ENCODE measurements around the gene NPC1L1.
A peak's percentile ranks its signal among the peaks of the same experiment; 100 is the strongest.
"Not testable (repeated sequence)": the region's sequence is repeated elsewhere in the genome, so short reads cannot be mapped to it uniquely, and the experiment has no call there.

The NPC1L1 gene

DNA sequence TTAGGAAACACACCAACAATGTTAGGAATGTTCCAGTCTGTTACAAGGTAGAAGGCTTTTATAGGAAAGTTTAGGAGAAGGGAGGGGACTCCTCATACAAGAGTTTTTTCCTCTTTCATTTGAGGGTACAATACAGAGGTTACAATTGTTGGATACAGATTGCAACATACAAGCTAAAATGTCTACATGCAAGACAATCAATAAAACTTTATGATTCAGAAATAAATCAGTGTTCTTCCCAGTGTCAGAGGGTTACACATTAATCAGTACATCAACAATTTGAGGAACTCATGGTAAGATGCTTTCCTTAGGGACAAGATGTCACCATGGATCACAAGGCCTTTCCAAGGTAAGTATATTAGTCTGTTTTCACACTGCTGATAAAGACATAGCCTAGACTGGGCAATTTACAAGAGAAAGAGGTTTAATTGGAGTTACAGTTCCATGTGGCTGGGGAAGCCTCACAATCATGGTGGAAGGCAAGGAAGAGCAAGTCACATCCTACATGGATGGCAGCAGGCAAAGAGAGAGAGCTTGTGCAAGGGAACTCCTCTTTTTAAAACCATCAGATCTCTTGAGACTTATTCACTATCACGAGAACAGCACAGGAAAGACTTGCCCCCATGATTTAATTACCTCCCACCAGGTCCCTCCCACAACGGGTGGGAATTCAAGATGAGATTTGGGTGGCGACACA is 34.4 kb downstream of the NPC1L1 start:
- DNase-seq (ENCODE audit: low read depth in 2 of 2) = not testable (repeated sequence)

DNA sequence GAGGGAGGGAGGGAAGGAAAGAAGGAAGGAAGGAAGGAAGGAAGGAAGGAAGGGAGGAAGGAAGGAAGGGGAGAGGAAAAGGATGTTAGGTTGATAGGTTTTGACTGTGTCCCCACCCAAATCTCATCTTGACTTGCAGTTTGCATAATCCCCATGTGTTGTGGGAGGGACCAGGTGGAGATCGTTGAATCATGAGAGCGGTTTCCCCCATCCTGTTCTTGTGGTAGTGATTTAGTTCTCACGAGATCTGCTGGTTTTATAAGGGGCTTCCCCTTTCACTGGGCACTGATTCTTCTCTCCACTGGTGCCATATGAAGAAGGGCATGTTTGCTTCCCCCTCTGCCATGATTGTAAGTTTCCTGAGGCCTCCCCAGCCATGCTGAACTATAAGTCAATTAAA is 35.5 kb downstream of the NPC1L1 start:
- DNase-seq (ENCODE audit: low read depth in 2 of 2) = no peak

DNA sequence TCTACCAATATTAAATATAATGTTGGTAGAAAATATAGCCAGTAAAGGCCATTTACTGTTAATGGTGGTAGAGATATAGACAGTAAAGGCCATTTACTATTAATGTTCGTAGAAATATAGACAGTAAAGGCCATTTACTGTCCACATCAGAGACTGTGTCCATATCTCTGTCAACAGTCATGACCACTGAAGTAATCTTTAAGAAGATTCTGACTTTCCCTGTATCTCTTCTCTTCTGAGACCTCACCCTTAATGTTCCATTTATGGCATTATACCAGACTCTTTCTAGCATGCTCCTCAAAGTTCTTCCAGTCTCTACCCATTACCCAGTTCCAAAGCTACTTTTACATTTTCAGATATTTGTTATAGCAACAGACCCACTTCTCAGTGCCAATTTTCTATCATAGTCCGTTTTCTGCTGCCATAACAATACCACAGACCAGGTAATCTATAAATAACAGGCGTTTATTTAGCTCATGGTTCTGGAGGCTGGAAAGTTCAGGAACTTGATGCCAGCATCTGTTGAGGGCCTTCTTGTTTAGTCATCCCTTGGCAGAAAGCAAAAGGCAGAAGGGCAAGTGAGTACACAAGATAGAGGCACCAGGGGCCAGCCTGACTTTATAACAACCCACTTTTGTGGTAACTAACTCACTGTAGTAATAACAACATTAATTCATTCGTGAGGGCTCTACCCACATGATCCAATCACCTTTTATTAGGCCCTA is 42.7 kb downstream of the NPC1L1 start:
- DNase-seq (ENCODE audit: low read depth in 2 of 2) = no peak

DNA sequence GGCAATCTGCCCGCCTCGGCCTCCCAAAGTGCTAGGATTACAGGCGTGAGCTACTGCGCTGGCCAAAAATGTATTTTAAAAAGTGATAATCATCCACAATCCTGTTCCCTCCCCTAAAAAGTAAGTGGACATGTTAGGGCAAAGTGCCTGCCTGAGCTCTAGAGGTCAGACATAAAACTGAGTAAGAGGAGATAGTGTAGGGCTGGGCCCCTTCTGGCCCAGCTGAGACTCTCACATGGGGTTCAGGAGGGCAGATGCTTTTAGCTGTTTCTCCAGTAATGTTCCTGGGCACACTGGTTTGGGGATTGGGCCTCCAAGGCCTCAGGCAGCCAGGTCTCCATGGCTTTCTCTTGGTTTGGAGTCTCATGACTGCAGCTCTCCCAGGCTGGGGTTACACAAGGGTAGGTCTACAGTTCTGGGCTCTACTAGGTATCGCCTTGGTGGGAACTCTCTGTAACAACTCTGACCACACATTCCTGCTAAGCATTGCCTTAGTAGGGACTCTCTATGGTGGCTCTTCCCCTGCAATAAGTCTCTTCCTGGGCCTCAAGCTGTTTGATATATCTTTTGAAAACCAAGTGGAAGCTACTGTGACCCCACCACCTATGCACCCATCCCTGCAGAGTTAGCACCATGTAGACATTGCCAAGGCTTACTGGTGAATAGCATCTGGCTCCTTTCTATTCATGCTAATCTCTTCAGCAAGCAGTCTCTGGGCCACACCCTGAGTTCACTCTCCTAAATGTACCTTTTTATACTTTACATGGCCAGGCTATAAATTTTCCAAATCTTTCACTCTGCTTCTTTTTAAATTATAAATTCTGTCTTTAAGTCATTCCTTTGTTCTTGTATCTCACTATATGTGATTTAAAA is 43.7 kb downstream of the NPC1L1 start:
- DNase-seq (ENCODE audit: low read depth in 2 of 2) = no peak

DNA sequence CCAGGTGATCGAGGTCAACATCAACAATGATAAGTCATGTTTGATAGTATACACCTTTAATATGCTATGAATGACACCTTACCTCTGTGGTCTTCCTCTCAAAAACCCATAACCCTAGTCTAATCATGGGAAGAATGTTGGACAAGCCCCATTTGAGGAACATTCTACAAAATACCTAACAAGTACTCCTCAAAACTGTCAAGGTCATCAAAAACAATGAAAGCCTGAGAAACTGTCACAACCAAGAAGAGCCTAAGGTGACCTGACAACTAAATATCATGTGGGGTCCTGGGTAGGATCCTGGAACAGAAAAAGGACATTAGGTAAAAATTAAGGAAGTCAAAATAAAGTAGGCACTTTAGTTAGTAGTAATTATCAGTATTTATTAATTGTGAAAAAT is 44.7 kb downstream of the NPC1L1 start:
- DNase-seq (ENCODE audit: low read depth in 2 of 2) = no peak

DNA sequence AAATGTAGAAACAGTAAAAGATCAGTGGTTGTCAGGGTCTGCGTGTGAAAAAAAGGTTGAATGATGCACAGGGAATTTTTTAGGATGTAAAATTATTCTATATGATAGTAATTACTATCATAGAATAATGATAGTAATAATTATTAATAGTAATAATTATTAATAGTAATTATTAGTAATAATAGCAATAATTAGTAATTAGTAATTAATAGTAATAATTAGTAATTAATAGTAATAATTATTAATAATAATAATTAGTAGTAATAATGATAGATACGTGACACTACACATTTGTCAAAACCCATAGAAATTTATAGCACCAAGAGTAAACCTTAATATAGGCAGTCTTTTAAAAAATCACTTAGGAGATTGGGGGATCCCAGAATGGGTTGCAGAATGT is 46.2 kb downstream of the NPC1L1 start:
- DNase-seq (ENCODE audit: low read depth in 2 of 2) = no peak

DNA sequence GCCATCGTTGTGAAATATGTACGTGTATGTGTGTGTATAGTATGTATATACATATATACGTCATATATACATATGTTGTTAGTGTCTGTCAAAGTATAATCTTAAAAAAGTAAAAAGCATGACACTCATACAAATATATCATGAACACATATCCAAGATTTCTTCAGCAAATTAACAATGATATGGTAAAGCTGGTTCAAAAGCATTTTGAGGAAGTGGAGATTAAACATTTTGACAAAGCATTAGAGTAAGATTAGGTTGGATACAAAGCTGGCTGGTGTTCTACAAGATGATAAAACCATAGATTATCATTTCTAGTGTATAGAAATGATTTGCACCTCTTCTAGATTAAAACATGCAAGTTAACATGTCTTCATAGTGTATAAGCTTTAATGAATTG is 49.9 kb downstream of the NPC1L1 start:
- DNase-seq (ENCODE audit: low read depth in 2 of 2) = no peak

DNA sequence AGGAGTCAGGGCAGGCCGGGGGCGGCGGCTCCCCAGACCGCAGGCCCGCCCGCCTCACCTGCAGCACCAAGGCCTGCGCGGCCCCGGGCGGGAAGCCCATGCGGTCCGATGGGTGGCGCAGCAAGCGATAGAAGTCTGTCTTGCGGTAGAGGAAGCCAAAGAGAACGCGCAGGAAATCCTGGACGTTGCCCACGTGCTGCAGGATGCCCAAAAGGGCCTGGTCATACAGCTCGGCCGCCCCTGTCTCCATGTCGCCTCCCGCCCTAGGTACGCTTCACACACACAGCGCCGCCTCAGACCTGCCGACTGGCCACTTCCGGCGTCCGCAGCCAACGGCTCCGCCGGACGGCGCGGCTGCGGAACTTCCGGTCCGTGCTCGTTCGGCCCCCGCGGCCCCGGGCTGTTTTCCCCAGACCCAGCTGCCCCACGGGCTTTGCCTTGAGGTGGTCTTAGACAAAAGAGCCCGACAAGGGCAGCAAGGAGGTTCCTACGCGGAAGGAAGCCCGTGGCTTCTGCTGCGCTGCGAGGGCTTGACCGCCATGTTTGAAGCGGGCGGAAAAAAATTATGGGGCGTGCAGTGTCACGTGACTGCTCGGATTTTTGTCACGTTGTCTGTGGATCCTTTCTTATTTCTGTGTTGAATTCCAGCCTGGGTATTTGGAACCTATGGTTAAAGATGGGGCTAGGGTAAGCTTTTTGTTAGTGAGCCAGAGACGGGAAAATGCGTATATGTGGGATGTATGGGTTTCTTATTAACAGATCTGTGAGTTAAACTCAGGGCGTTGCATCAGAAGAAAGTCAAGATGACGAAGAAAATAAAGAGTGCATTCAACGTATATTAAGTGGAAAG is 50.6 kb downstream of the NPC1L1 start, which contains the start of gene NUDCD3:
Gene NUDCD3 (minus strand): TSS at position 308 of the 850 bp plus-strand sequence. CDS start 58 bp downstream, at position 250.
- DNase-seq (ENCODE audit: low read depth in 2 of 2) = peak; percentile 52 to 63

DNA sequence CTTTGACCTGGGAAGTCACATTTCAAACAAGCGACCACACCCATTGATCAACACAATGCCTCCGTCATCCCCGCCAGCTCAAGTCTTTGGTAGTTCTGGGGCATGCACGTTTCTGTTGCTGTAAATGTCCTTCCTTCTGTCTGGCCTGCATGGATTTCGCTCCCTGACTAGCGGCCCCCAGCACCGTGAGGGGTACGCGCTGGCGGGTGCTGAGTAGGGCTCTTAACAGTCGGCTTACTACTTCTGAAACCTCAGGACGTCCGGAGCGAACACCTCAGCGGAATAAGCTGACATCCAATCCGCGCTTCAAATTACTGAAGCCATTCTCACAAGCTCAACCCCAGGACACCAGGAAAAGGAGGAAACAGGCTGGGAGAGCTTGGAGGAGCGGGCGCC is 51.2 kb downstream of the NPC1L1 start:
- DNase-seq (ENCODE audit: low read depth in 2 of 2) = peak in 1 of 2 donors; percentile 10

DNA sequence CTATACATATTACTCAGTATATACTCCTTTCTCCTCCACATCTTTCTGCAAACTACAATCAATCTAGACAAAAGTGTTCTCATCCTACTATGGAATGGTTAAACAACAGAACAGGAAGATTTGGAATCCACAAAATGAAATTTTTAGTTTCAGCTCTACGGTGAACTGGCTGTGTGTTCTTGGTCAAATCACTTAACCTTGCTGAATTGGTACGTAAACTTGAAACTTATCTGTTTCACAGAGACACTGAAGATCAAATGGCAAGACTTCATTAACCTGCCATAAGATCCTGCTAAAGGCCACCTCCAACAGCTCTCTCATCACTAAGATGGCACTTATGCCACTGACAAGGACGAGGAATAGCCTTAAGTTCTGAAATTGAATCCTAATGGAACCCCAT is 52.2 kb downstream of the NPC1L1 start:
- no peak for DNase-seq (ENCODE audit: low read depth in 2 of 2)

DNA sequence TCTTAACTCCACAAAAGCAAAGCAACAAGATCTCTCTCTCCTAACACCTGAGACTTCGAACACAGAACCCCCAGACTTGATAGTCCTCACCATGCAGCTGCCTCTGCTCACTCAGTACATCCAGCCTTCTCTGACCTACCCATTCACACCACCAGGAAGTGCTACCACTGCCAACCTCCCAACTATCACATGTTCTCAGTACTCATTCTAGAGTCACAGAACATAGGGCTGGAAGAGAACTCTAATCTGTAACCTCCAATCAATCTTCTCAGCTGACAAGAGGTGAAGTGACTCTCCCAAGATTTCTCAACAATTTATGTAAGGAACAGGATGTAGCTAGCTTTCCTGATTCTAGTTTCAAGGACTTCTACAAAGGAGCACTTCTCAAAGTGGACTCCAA is 54.4 kb downstream of the NPC1L1 start:
- DNase-seq (ENCODE audit: low read depth in 2 of 2) = no peak

DNA sequence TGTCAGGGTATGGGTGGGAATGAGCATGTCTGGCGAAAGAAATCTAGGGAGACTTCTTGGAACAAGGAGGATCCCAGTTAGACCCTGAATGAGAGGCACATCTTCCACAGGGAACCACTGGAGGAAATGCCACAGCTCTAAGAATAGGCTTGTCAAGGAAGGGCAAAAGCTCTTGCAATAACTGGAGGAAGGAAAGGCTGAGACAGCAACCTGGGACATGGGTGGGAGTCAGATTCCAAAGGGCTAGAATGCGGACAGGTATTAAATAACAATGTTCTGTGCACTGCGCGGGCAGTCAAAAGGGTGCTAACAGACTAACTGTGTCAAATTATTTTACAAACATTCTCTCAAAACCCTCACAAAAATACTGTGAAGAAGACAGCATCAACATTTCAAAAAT is 55.1 kb downstream of the NPC1L1 start:
- DNase-seq (ENCODE audit: low read depth in 2 of 2) = no peak

DNA sequence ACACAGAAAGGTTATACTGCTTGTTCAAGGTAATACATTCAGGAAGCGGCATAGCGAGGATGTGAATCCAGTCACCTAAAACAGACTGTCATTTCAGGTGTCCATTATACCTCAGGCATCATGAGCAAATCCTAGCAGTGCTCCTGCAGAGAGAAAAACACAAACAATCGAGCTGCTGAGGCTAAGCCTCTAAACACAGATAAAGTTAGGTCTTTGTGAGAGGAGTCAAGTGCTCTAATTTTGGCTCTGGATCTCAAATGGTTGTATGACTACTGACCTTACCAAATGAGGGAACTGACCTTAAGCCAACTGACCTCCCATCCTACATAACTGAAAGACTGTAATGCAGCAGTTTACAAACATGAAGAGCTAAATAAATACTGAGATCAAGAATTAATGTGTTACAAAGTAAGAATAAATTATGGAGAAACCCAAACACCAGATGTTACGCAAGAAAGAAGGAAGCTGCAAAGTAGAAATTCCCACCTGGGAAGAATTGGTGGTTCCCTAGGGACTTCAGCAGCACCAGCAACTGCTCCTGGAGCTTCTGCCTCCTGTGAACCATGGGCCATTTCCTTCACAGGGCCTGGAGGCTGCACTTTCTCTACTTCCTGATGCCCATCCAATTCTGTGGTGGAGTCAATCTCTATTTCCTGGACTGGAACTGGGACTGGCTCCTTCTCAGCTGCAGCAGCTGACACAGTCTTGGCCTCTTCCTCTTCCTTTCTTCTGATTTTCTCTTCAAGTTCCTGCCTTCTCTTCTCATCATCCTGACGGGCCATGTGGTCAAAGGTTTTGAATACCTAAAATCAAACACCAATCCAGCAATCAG is 56.4 kb downstream of the NPC1L1 start:
- no peak for DNase-seq (ENCODE audit: low read depth in 2 of 2)

DNA sequence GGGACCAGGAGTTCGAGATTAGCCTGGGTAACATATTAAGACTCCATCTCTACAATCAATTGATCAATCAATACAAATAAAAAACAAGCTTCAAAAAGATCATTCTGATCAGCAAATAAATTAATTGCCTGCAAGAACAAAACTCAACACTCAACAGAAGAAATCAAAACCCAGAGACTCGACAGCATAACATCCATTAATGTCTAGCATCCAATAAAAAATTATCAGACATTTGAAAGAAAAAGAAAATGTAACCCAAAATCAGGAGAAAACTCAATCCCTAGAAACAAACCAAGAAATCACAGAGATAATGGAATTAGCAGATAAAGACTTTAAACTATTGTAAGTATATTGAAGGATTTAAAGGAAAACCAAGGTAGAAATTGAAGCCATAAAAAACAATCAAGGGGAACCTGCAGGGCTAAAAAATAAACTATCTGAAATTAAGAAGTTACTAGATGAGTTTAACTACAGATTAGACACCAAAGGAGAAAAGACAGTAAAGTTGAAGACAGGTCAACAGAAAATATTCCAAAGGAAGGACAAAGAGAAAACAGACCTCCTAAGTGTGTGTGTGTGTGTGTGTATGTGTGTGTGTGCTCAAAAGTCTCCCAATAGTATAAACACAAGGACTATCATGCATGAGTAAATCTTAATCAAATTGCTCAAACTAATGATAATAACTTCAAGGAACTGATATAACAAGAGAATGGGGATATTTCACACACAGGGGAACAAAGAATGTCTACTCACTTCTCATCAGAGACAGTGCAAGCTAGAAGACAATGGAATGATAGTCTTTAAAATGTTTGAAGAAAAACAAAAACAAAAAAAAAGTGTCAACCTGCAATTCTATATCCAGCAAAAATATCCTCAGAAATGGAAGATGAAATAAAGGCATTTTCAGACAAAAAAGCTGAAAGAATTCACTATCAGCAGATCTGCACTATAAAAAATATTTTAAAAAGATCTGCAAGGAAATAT is 58.3 kb downstream of the NPC1L1 start:
- DNase-seq (ENCODE audit: low read depth in 2 of 2) = no peak

DNA sequence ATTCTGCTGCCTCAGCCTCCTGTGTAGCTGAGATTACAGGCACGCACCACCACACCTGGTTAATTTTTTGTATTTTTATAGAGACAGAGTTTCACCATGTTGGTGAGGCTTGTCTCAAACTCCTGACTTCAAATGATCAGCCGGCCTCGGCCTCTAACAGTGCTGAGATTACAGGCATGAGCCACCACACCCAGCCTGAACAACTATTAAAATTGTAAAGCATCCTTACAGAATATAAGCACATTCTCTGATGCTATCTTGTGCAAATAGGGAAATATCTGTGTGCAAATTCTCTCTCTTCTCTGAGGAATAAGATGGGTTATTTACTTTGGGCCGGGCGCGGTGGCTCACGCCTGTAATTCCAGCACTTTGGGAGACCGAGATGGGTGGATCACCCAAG is 63.2 kb downstream of the NPC1L1 start:
- no peak for DNase-seq (ENCODE audit: low read depth in 2 of 2)

DNA sequence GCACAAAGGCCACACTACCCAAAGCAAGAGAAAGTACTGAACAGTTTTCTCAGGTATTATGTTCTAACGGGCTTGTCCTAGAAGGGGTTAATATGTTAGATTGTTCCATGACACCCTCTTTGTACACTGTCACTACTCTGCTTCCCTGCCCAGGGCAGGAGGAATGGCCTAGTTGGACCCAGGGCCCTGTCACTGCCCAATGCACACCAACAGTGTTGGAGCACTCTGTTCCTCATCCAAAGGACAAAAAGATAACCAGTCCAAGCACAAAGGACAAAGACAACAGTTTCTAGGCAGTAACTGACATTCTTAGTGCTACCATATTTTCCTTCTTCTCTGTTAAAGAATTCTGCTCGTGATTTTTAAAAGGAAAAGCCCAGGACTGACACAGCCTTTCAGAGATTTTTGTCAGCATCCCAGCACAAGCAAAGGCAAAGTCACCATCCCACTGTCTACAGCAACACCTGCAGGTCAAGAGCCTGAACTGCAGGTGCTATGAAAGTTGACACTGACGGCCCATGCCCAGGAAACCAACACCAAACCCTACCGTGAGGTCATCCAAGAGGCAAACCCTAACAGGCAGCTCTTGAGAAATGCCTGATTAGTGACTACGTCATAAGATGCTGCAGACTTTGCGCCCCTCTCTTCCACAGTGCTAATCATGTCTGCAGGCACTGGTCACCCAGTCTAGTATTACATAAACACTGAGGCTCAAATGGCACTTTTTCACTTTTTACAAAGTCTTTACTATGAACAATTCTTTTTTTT is 63.9 kb downstream of the NPC1L1 start:
- peak; percentile 31 to 39 for DNase-seq (ENCODE audit: low read depth in 2 of 2)

DNA sequence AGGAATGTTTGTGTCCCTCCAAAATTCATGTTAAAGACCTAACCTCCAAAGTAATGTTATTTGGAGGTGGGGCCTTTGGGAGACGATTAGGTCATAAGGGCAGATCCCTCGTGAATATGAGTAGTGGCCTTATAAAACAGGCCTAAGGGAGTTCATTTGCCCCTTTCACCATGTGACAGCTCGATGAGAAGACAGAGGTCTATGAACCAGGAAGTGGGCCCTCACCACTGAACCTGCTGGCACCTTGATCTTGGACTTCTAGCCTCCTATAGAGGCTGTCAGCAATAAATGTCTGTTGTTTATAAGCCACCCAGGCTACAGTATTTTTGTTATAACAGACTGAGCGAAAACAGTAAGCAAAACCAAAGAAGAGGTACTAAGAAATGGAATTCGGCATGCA is 64.8 kb downstream of the NPC1L1 start:
- no peak for DNase-seq (ENCODE audit: low read depth in 2 of 2)

DNA sequence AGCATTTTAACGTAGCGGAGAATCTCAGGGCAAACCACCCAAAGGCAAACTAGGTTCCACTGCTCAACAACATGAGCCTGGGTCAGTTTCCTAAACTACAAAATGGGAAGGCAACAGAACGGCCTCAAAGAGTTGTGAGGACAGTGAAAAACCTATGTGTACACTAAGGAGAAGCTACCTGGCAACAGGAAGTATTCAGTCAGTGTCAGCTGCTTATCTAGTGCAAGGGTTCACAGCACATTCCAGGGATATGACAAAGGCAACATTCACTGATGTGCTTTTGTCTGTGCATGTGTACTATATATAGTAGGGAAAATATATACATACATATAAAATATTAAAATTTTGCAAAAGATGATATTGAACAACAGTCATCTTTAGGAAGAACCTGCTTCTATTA is 67.8 kb downstream of the NPC1L1 start:
- DNase-seq (ENCODE audit: low read depth in 2 of 2) = no peak

DNA sequence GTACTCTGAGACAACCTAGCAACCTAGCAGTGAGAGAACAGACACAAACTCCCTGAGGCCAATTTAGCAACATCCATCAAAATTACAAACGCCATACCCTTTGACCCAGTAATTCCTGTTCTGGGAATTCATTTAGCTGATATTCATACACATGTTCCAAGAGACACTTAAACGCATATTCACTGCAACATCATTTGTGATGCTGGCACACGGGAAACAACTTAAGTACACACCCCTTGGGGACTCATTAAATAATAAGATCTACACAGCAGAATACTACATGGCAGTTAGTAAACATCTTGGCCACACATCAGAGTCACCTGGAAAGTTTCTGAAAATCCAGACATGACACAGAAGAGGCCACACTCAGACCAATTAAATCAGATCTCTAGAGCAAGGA is 68.3 kb downstream of the NPC1L1 start:
- DNase-seq (ENCODE audit: low read depth in 2 of 2) = no peak

All from stimulated activated CD4-positive, alpha-beta T cell treated with anti-CD3 and anti-CD28 coated beads, Interleukin-1b, Interleukin-23, amount 100 ng/mL, for 1 hour (primary cell).